Measurements from ENCODE around the gene FOXRED1.

The FOXRED1 gene

GRCh38 chr11:126312961-126313360 lies 44.0 kb downstream of the FOXRED1 start:
- no peak for DNase-seq

GRCh38 chr11:126313826-126314225 lies 44.9 kb downstream of the FOXRED1 start:
- DNase-seq, result no peak

- no peak for DNase-seq
Observed at GRCh38 chr11:126317432-126317755, 48.4 kb downstream of the FOXRED1 start.

- DNase-seq, result peak; percentile 21 to 35
Observed at GRCh38 chr11:126317756-126318573, 49.0 kb downstream of the FOXRED1 start.

GRCh38 chr11:126318574-126319373 lies 49.8 kb downstream of the FOXRED1 start:
- peak in 1 of 2 experiments; percentile 34 for DNase-seq

GRCh38 chr11:126319374-126319740 lies 50.4 kb downstream of the FOXRED1 start:
- no peak for DNase-seq

- DNase-seq, result no peak
Observed at GRCh38 chr11:126322996-126323395, 54.0 kb downstream of the FOXRED1 start.

GRCh38 chr11:126327281-126328000 lies 58.5 kb downstream of the FOXRED1 start:
- DNase-seq, result no peak

Measured in activated CD4-positive, alpha-beta T cell treated with anti-CD3 and anti-CD28 coated beads, Interleukin-2, amount 50 U/mL, for 48 hours (primary cell).